Frontal cortex (tissue), 4 donors: ENCODE measurements around the gene IDH1. TPM values are rescaled to one million over a fixed set of nuclear protein-coding genes. Genes with fewer than 3 reads are reported as not detected.
"Not testable (repeated sequence)": the region's sequence is repeated elsewhere in the genome, so short reads cannot be mapped to it uniquely, and the experiment has no call there.

Experiments used
- DNase-seq, 2 donors: peaks; one replicate each; pipeline ENCODE4 v3.0.0; 2012; ENCODE audit warnings: low spot score in 2 of 2
- FAIRE-seq: peaks from 2 replicates; lab custom pipeline; 2012; peaks lifted over from hg19 to GRCh38; lab: Jason Lieb, UNC
- total RNA-seq: library from RNA; depleted of rRNA; stranded (reverse); fragments of >200 nt; gene quantifications from one replicate; pipeline ENCODE4 v1.2.3, GENCODE V29; 2014
- donor health status: control.
- donor health status: control.
- donor health status: control.

The IDH1 gene
- total RNA-seq, 1 donor from 2014 or later, result 271 TPM

- not testable (repeated sequence) for DNase-seq, FAIRE-seq
Observed at GRCh38 chr2:208256849-208257813, 2.3 kb upstream of the IDH1 start.

GRCh38 chr2:208256192-208256782 is 1.4 kb upstream of the IDH1 start:
- no peak for FAIRE-seq
- DNase-seq, result no peak

GRCh38 chr2:208255557-208256106 is 761 bp upstream of the IDH1 start:
- FAIRE-seq, result no peak
- no peak for DNase-seq

- peak; percentile 66 to 75 for DNase-seq
- FAIRE-seq, result no peak
Observed at GRCh38 chr2:208254118-208254870, 577 bp downstream of the IDH1 start.

- no peak for FAIRE-seq
Observed at GRCh38 chr2:208253600-208254117, 1.2 kb downstream of the IDH1 start.

GRCh38 chr2:208252716-208253492 is 2.0 kb downstream of the IDH1 start:
- no peak for DNase-seq

More at GRCh38 chr2:208253600-208254117, 1.2 kb downstream of the IDH1 start:
- no peak for DNase-seq

GRCh38 chr2:208251098-208251497 is 3.8 kb downstream of the IDH1 start:
- no peak for FAIRE-seq
- DNase-seq, result no peak

More at GRCh38 chr2:208252716-208253492, 2.0 kb downstream of the IDH1 start:
- no peak for FAIRE-seq

GRCh38 chr2:208250388-208250787 is 4.5 kb downstream of the IDH1 start:
- no peak for FAIRE-seq
- no peak for DNase-seq

- FAIRE-seq (no peak), DNase-seq (no peak)
Observed at GRCh38 chr2:208249296-208249695, 5.6 kb downstream of the IDH1 start.

- DNase-seq (no peak), FAIRE-seq (no peak)
Observed at GRCh38 chr2:208248601-208249000, 6.3 kb downstream of the IDH1 start.

GRCh38 chr2:208245746-208246145 is 9.1 kb downstream of the IDH1 start:
- FAIRE-seq (no peak), DNase-seq (no peak)

GRCh38 chr2:208244422-208244821 is 10.4 kb downstream of the IDH1 start:
- no peak for FAIRE-seq
- no peak for DNase-seq

GRCh38 chr2:208240619-208241209 is 14.2 kb downstream of the IDH1 start:
- no peak for FAIRE-seq
- no peak for DNase-seq

GRCh38 chr2:208239770-208240493 is 14.9 kb downstream of the IDH1 start:
- FAIRE-seq (no peak), DNase-seq (no peak)

- DNase-seq, result no peak
- no peak for FAIRE-seq
Observed at GRCh38 chr2:208235860-208236259, 19.0 kb downstream of the IDH1 start.

GRCh38 chr2:208234786-208235185 is 20.1 kb downstream of the IDH1 start:
- FAIRE-seq, result no peak
- no peak for DNase-seq

- FAIRE-seq (no peak), DNase-seq (no peak)
Observed at GRCh38 chr2:208228476-208228875, 26.4 kb downstream of the IDH1 start.

GRCh38 chr2:208227581-208228232 is 27.2 kb downstream of the IDH1 start:
- no peak for FAIRE-seq
- no peak for DNase-seq
